DMS 273 (cell line): ENCODE measurements around the gene CDA.

Source experiments
- DNase-seq: peaks from one replicate; lab custom pipeline; 2025; ENCODE audit not compliant: unreplicated experiment; lab: John Stamatoyannopoulos, UW

CDA gene

GRCh38 chr1:20615946-20616846 is 27.3 kb downstream of the CDA start:
- DNase-seq = peak; percentile 47

- no peak for DNase-seq
Observed at GRCh38 chr1:20616847-20617487, 28.1 kb downstream of the CDA start.

GRCh38 chr1:20618550-20618949 is 29.7 kb downstream of the CDA start:
- DNase-seq = no peak

GRCh38 chr1:20619999-20620398 is 31.1 kb downstream of the CDA start:
- DNase-seq = no peak

GRCh38 chr1:20621012-20621411 is 32.1 kb downstream of the CDA start:
- no peak for DNase-seq

- DNase-seq = no peak
Observed at GRCh38 chr1:20624709-20625108, 35.8 kb downstream of the CDA start.

- DNase-seq = no peak
Observed at GRCh38 chr1:20625176-20626097, 36.5 kb downstream of the CDA start.

GRCh38 chr1:20626098-20626427 is 37.2 kb downstream of the CDA start:
- no peak for DNase-seq

GRCh38 chr1:20626524-20626923 is 37.6 kb downstream of the CDA start:
- DNase-seq = no peak

- DNase-seq = no peak
Observed at GRCh38 chr1:20630729-20631128, 41.8 kb downstream of the CDA start.

- no peak for DNase-seq
Observed at GRCh38 chr1:20632386-20632785, 43.5 kb downstream of the CDA start.

GRCh38 chr1:20633190-20634064 is 44.5 kb downstream of the CDA start, which contains the start of gene PINK1:
Gene PINK1 (plus strand): TSS chr1:20633458. CDS start chr1:20633549, 91 bp downstream.
- peak; percentile 87 for DNase-seq

GRCh38 chr1:20634065-20634593 is 45.2 kb downstream of the CDA start:
- peak; percentile 52 for DNase-seq

- DNase-seq = peak; percentile 76
Observed at GRCh38 chr1:20634594-20635084, 45.7 kb downstream of the CDA start.

- DNase-seq = no peak
Observed at GRCh38 chr1:20636785-20637347, 48.0 kb downstream of the CDA start.

- peak; percentile 75 for DNase-seq
Observed at GRCh38 chr1:20640183-20640597, 51.3 kb downstream of the CDA start.

- DNase-seq = no peak
Observed at GRCh38 chr1:20641975-20642374, 53.1 kb downstream of the CDA start.

- no peak for DNase-seq
Observed at GRCh38 chr1:20643080-20643479, 54.2 kb downstream of the CDA start.

- no peak for DNase-seq
Observed at GRCh38 chr1:20644416-20644815, 55.5 kb downstream of the CDA start.

- DNase-seq = no peak
Observed at GRCh38 chr1:20645414-20645813, 56.5 kb downstream of the CDA start.
